ENCODE measurements around the gene UBE2G2. TPM values are rescaled to one million over a fixed set of nuclear protein-coding genes. Genes with fewer than 3 reads are reported as not detected.

The UBE2G2 gene
- total RNA-seq, 1 experiment from 2014 or later: 147 TPM

GRCh38 chr21:44761011-44761729, 40.5 kb downstream of the UBE2G2 start:
- ChIA-PET CTCF (interaction anchor here (0.6 to 1.8 kb wide), 5 partner anchors 15 to 272 kb away, joined by 3 to 6 read pairs (median 3); no protein-coding TSS in a partner anchor), POLR2A (interaction anchor here (0.8 kb wide), 1 partner anchor 39 kb away, joined by 3 read pairs; no protein-coding TSS in a partner anchor)
- H3K27ac Mint-ChIP-seq (ENCODE audit: low read depth, unreplicated experiment): no peak overlapping the region
- peak; percentile 61 for DNase-seq (ENCODE audit: unreplicated experiment)
- H3K27me3 Mint-ChIP-seq (ENCODE audit: insufficient read depth, unreplicated experiment): peaks cover 4% of the 10 kb centered on the region
- peak; percentile 32 for TF ChIP-seq CTCF (IDR thresholded peaks at IDR 0.05; ENCODE audit: unreplicated experiment)
- BruUV-seq (replicated peaks): no TSS peak
- H3K36me3 Mint-ChIP-seq (ENCODE audit: insufficient read depth, unreplicated experiment): peaks cover 7% of the 10 kb centered on the region
- H3K4me1 Mint-ChIP-seq (ENCODE audit: insufficient read depth, unreplicated experiment): peaks cover 17% of the 10 kb centered on the region
- no peaks in the 10 kb centered on the region for H3K9me3 Mint-ChIP-seq (ENCODE audit: unreplicated experiment)
- intact Hi-C loops (cut with micrococcal nuclease): no loop called here
- H3K4me3 Mint-ChIP-seq (ENCODE audit: unreplicated experiment): no peak overlapping the region

- Mint-ChIP-seq H3K36me3 (ENCODE audit: insufficient read depth, unreplicated experiment) (no peaks in the 10 kb centered on the region), H3K4me3 (ENCODE audit: unreplicated experiment) (no peak overlapping the region), H3K4me1 (ENCODE audit: insufficient read depth, unreplicated experiment) (peaks cover 9% of the 10 kb centered on the region), H3K27me3 (ENCODE audit: insufficient read depth, unreplicated experiment) (peaks cover 9% of the 10 kb centered on the region), H3K27ac (ENCODE audit: low read depth, unreplicated experiment) (no peak overlapping the region), H3K9me3 (ENCODE audit: unreplicated experiment) (no peaks in the 10 kb centered on the region)
- no peak for DNase-seq (ENCODE audit: unreplicated experiment)
- BruUV-seq (replicated peaks): no TSS peak
- ChIA-PET CTCF (interaction anchor here (0.6 to 1.8 kb wide), 4 partner anchors 14 to 150 kb away, joined by 3 to 6 read pairs (median 4); no protein-coding TSS in a partner anchor), POLR2A (no interaction called here)
- TF ChIP-seq CTCF (IDR thresholded peaks at IDR 0.05; ENCODE audit: unreplicated experiment): no peak
- intact Hi-C loops (cut with micrococcal nuclease): no loop called here
These were observed 41.2 kb downstream of the UBE2G2 start for GRCh38 chr21:44760376-44760775.

- no peak overlapping the region for H3K27ac Mint-ChIP-seq (ENCODE audit: low read depth, unreplicated experiment)
- no peaks in the 10 kb centered on the region for H3K9me3 Mint-ChIP-seq (ENCODE audit: unreplicated experiment)
- ChIA-PET POLR2A (no interaction called here), CTCF (interaction anchor here (0.6 to 1.8 kb wide), 4 partner anchors 13 to 151 kb away, joined by 3 to 6 read pairs (median 4); no protein-coding TSS in a partner anchor)
- H3K4me1 Mint-ChIP-seq (ENCODE audit: insufficient read depth, unreplicated experiment): peaks cover 6% of the 10 kb centered on the region
- no peak for DNase-seq (ENCODE audit: unreplicated experiment)
- H3K4me3 Mint-ChIP-seq (ENCODE audit: unreplicated experiment): no peak overlapping the region
- H3K27me3 Mint-ChIP-seq (ENCODE audit: insufficient read depth, unreplicated experiment): peaks cover 9% of the 10 kb centered on the region
- no peak for TF ChIP-seq CTCF (IDR thresholded peaks at IDR 0.05; ENCODE audit: unreplicated experiment)
- no TSS peak for BruUV-seq (replicated peaks)
- intact Hi-C loops (cut with micrococcal nuclease): no loop called here
- no peaks in the 10 kb centered on the region for H3K36me3 Mint-ChIP-seq (ENCODE audit: insufficient read depth, unreplicated experiment)
These were observed 41.9 kb downstream of the UBE2G2 start for GRCh38 chr21:44759628-44760285.
